Measurements from ENCODE around the gene DUSP9.

DUSP9 gene

GRCh38 chrX:153649178-153649914 lies 2.3 kb downstream of the DUSP9 start:
- intact Hi-C loops (cut with DNase I; ENCODE audit: low total_unique reads): no loop called here
- Histone ChIP-seq H3K9me3 (peaks cover 0 to 9% (median 5%) of the 10 kb centered on the region in 3 donors), H3K4me3 (no peak overlapping the region), H3K27me3 (peaks cover 0 to 60% of the 10 kb centered on the region in 2 donors), H3K4me1 (peaks cover 0 to 19% (median 6%) of the 10 kb centered on the region in 4 donors), H3K36me3 (no peaks in the 10 kb centered on the region), H3K27ac (no peak overlapping the region)
- peak in 1 of 2 donors; percentile 27 for DNase-seq
- TF ChIP-seq CTCF (IDR thresholded peaks at IDR 0.05): no peak

- Histone ChIP-seq H3K36me3 (no peaks in the 10 kb centered on the region), H3K27ac (no peak overlapping the region), H3K27me3 (peaks cover 0 to 52% of the 10 kb centered on the region in 2 donors), H3K4me3 (no peak overlapping the region), H3K4me1 (peaks cover 0 to 16% (median 4%) of the 10 kb centered on the region in 4 donors), H3K9me3 (peaks cover 0 to 13% (median 5%) of the 10 kb centered on the region in 3 donors)
- no peak for TF ChIP-seq CTCF (IDR thresholded peaks at IDR 0.05)
- intact Hi-C loops (cut with DNase I; ENCODE audit: low total_unique reads): no loop called here
- peak in 1 of 2 donors; percentile 38 for DNase-seq
Observed at GRCh38 chrX:153649915-153650782, 3.1 kb downstream of the DUSP9 start.

DNA sequence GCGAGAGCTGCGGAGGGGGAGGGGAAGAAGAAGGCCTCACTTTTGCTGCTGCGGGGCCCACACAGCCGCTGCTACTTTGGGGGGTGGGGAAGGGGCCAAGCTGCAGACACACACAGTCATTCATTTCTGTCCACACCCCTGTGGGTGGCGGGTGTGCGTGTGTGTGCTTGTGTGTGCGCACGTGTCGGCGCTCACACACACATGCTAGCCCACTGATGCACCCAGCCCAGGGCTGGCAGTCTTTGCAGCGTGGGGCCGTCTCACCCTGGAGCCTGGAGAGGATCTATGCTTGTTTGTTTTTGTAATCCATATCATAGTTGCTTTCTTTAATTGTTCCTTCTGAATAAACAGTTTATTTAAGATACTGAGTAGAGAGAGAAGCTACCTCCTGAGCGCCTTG lies 4.0 kb downstream of the DUSP9 start:
- peak in 1 of 2 donors; percentile 19 for DNase-seq
- H3K4me3 ChIP-seq: no peak overlapping the region
- H3K4me1 ChIP-seq: peaks cover 0 to 16% (median 4%) of the 10 kb centered on the region in 4 donors
- H3K27me3 ChIP-seq: peaks cover 0 to 44% of the 10 kb centered on the region in 2 donors
- H3K36me3 ChIP-seq: no peaks in the 10 kb centered on the region
- H3K27ac ChIP-seq: no peak overlapping the region
- intact Hi-C loops (cut with DNase I; ENCODE audit: low total_unique reads): no loop called here
- TF ChIP-seq CTCF (IDR thresholded peaks at IDR 0.05): no peak
- H3K9me3 ChIP-seq: peaks cover 0 to 13% (median 5%) of the 10 kb centered on the region in 3 donors

GRCh38 chrX:153651540-153652079 lies 4.6 kb downstream of the DUSP9 start:
- Histone ChIP-seq H3K36me3 (no peaks in the 10 kb centered on the region), H3K27ac (no peak overlapping the region), H3K27me3 (peaks cover 0 to 37% of the 10 kb centered on the region in 2 donors), H3K9me3 (peaks cover 0 to 13% (median 5%) of the 10 kb centered on the region in 3 donors), H3K4me3 (no peak overlapping the region), H3K4me1 (peaks cover 0 to 16% (median 4%) of the 10 kb centered on the region in 4 donors)
- no peak for TF ChIP-seq CTCF (IDR thresholded peaks at IDR 0.05)
- no peak for DNase-seq
- intact Hi-C loops (cut with DNase I; ENCODE audit: low total_unique reads): no loop called here

GRCh38 chrX:153653556-153653955 lies 6.6 kb downstream of the DUSP9 start:
- Histone ChIP-seq H3K27ac (no peak overlapping the region), H3K9me3 (peaks cover 0 to 13% (median 5%) of the 10 kb centered on the region in 3 donors), H3K4me1 (no peaks in the 10 kb centered on the region), H3K4me3 (no peak overlapping the region), H3K36me3 (no peaks in the 10 kb centered on the region), H3K27me3 (peaks cover 0 to 18% of the 10 kb centered on the region in 2 donors)
- no peak for DNase-seq
- no peak for TF ChIP-seq CTCF (IDR thresholded peaks at IDR 0.05)
- intact Hi-C loops (cut with DNase I; ENCODE audit: low total_unique reads): no loop called here

Measured in tibial artery (tissue), 4 donors.